IMR-90 (cell line): ENCODE measurements around the gene E2F4. TPM values are rescaled to one million over a fixed set of nuclear protein-coding genes. Genes with fewer than 3 reads are reported as not detected.

Source experiments
- ATAC-seq: fragments of 200-7000 bp; cut with Tn5 transposase; 2 replicates; pipeline ENCODE4 v1.9.1; 2020; ENCODE audit warnings: low read depth, mild to moderate bottlenecking, moderate library complexity
- BruUV-seq: library from RNA; stranded (reverse); fragments of 400-500 nt; replicated peaks from 2 replicates; lab custom pipeline; 2021; lab: Mats Ljungman, UMichigan
- CTCF ChIA-PET: fragments of 300-600 bp; formaldehyde crosslinking; extraction: SDS; loops from one replicate; lab custom pipeline; 2021; ENCODE audit warnings: antibody characterized with exemption; lab: Yijun Ruan, JAX
- POLR2A ChIA-PET: fragments of 300-600 bp; sonication (Branson Sonifier 250); formaldehyde crosslinking; loops from one replicate; lab custom pipeline; 2022; ENCODE audit warnings: antibody characterized with exemption; ENCODE audit not compliant: unreplicated experiment; lab: Charles Lee
- DNase-seq: peaks from one replicate; pipeline ENCODE4 v3.0.0; 2013
- H2AFZ ChIP-seq: replicated peaks from 2 replicates; pipeline ENCODE3; 2013; ENCODE audit warnings: low read length, mild to moderate bottlenecking; ENCODE audit not compliant: poor library complexity
- H2AK5ac ChIP-seq: 2 replicates; pipeline ENCODE4 v1.6.1; 2013; ENCODE audit warnings: low read depth, low read length, inconsistent platforms
- H2AK9ac ChIP-seq: replicated peaks from 2 replicates; pipeline ENCODE3; 2013; ENCODE audit warnings: mild to moderate bottlenecking, low read depth, low read length, moderate library complexity; ENCODE audit not compliant: poor library complexity
- H2BK120ac ChIP-seq: 2 replicates; pipeline ENCODE4 v1.6.1; 2013; ENCODE audit warnings: low read depth, low read length, inconsistent platforms
- H2BK15ac ChIP-seq: 3 replicates; pipeline ENCODE4 v1.6.1; 2013; ENCODE audit warnings: low read depth, low read length, inconsistent platforms
- H2BK20ac ChIP-seq: 2 replicates; pipeline ENCODE4 v1.6.1; 2013; ENCODE audit warnings: low read depth, mild to moderate bottlenecking, inconsistent platforms, low read length, moderate library complexity
- H2BK5ac ChIP-seq: 2 replicates; pipeline ENCODE4 v1.6.1; 2013; ENCODE audit warnings: mild to moderate bottlenecking, low read depth, low read length, inconsistent platforms; ENCODE audit not compliant: poor library complexity, severe bottlenecking
- H3K14ac ChIP-seq: replicated peaks from 2 replicates; pipeline ENCODE4 v1.6.1; 2013; ENCODE audit warnings: low read depth, low read length, inconsistent platforms
- H3K18ac ChIP-seq: 2 replicates; pipeline ENCODE4 v1.6.1; 2013; ENCODE audit warnings: low read depth, low read length, control low read depth
- H3K23ac ChIP-seq: 2 replicates; pipeline ENCODE4 v1.6.1; 2013; ENCODE audit warnings: low read depth, low read length, inconsistent platforms
- H3K27ac ChIP-seq: 2 replicates; pipeline ENCODE4 v1.5.1; 2013; ENCODE audit warnings: mild to moderate bottlenecking, control low read depth, low read length; ENCODE audit not compliant: insufficient read depth
- H3K27me3 ChIP-seq: 2 replicates; pipeline ENCODE4 v1.6.1; 2013; ENCODE audit warnings: low read length; ENCODE audit not compliant: control insufficient read depth, insufficient read depth
- H3K36me3 ChIP-seq: 2 replicates; pipeline ENCODE4 v1.6.1; 2013; ENCODE audit warnings: low read length, mixed read lengths; ENCODE audit not compliant: control insufficient read depth, insufficient read depth
- H3K4ac ChIP-seq: 2 replicates; pipeline ENCODE4 v1.6.1; 2013; ENCODE audit warnings: low read depth, low read length, inconsistent platforms
- H3K4me1 ChIP-seq: 2 replicates; pipeline ENCODE4 v1.6.1; 2013; ENCODE audit warnings: low read length, mixed read lengths; ENCODE audit not compliant: control insufficient read depth, insufficient read depth
- H3K4me2 ChIP-seq: 2 replicates; pipeline ENCODE4 v1.6.1; 2013; ENCODE audit warnings: low read depth, mild to moderate bottlenecking, control low read depth, low read length, moderate library complexity
- H3K4me3 ChIP-seq: 2 replicates; pipeline ENCODE4 v1.5.1; 2013; ENCODE audit warnings: low read depth, mild to moderate bottlenecking, control low read depth, low read length, moderate library complexity; ENCODE audit not compliant: insufficient read depth
- H3K56ac ChIP-seq: 2 replicates; pipeline ENCODE4 v1.6.1; 2013; ENCODE audit warnings: low read length, inconsistent platforms; ENCODE audit not compliant: insufficient read depth; ENCODE audit errors: extremely low read depth
- H3K79me1 ChIP-seq, 2 experiments: 2 replicates each; pipeline ENCODE4 v1.6.1; 2013; ENCODE audit warnings: low read length in 2 of 2, inconsistent platforms in 1 of 2, low read depth in 1 of 2
- H3K9ac ChIP-seq: 2 replicates; pipeline ENCODE4 v1.6.1; 2013; ENCODE audit warnings: low read depth, low read length, control low read depth
- H3K9me1 ChIP-seq: 2 replicates; pipeline ENCODE4 v1.6.1; 2013; ENCODE audit warnings: low read length, inconsistent platforms; ENCODE audit not compliant: insufficient read depth
- H3K9me3 ChIP-seq: 2 replicates; pipeline ENCODE4 v1.6.1; 2013; ENCODE audit warnings: low read length; ENCODE audit not compliant: control insufficient read depth, insufficient read depth
- H4K20me1 ChIP-seq: 2 replicates; pipeline ENCODE4 v1.6.1; 2013; ENCODE audit warnings: low read length, inconsistent platforms; ENCODE audit not compliant: insufficient read depth
- H4K5ac ChIP-seq: 2 replicates; pipeline ENCODE4 v1.6.1; 2013; ENCODE audit warnings: mild to moderate bottlenecking, low read depth, low read length, control low read depth
- H4K8ac ChIP-seq, 2 experiments: 2 replicates each; pipeline ENCODE4 v1.6.1; 2013; ENCODE audit warnings: low read depth in 2 of 2, low read length in 2 of 2, control low read depth in 1 of 2, inconsistent platforms in 1 of 2
- H4K91ac ChIP-seq: 2 replicates; pipeline ENCODE4 v1.6.1; 2013; ENCODE audit warnings: low read depth, low read length, inconsistent platforms; ENCODE audit not compliant: insufficient read depth
- BHLHE40 ChIP-seq: fragments of 150-350 bp; IDR thresholded peaks from 2 replicates; pipeline ENCODE4 v1.6.1; 2016; ENCODE audit warnings: mild to moderate bottlenecking, low read depth, low read length
- CEBPB ChIP-seq: IDR thresholded peaks from 2 replicates; pipeline ENCODE4 v1.6.1; 2012; ENCODE audit warnings: low read depth, low read length, improper control_type of control experiment
- CHD1 ChIP-seq: IDR thresholded peaks from 2 replicates; pipeline ENCODE4 v1.6.1; 2012; ENCODE audit warnings: low read depth, low read length, improper control_type of control experiment
- CTCF ChIP-seq: conservative IDR thresholded peaks from 2 replicates; pipeline ENCODE4 v1.5.1; 2012; ENCODE audit warnings: mild to moderate bottlenecking, low read depth, low read length, improper control_type of control experiment
- ELK1 ChIP-seq: fragments of 150-350 bp; IDR thresholded peaks from 2 replicates; pipeline ENCODE4 v1.6.1; 2016; ENCODE audit warnings: low read depth, mild to moderate bottlenecking, low read length, moderate library complexity, borderline replicate concordance
- FOS ChIP-seq: fragments of 150-350 bp; IDR thresholded peaks from 2 replicates; pipeline ENCODE4 v1.6.1; 2016; ENCODE audit warnings: low read depth, low read length
- MAFK ChIP-seq: IDR thresholded peaks from 2 replicates; pipeline ENCODE4 v1.6.1; 2012; ENCODE audit warnings: low read depth, low read length, improper control_type of control experiment
- MAZ ChIP-seq: IDR thresholded peaks from 2 replicates; pipeline ENCODE4 v1.6.1; 2012; ENCODE audit warnings: low read depth, mild to moderate bottlenecking, low read length, improper control_type of control experiment, moderate library complexity, borderline replicate concordance
- MXI1 ChIP-seq: IDR thresholded peaks from 2 replicates; pipeline ENCODE4 v1.6.1; 2012; ENCODE audit warnings: low read depth, mild to moderate bottlenecking, low read length, moderate library complexity, borderline replicate concordance
- NFE2L2 ChIP-seq: fragments of 150-350 bp; IDR thresholded peaks from 2 replicates; pipeline ENCODE4 v1.6.1; 2016; ENCODE audit warnings: low read depth, mild to moderate bottlenecking, low read length
- POLR2A ChIP-seq: IDR thresholded peaks from 2 replicates; pipeline ENCODE4 v1.6.1; 2012; ENCODE audit warnings: mild to moderate bottlenecking, low read depth, low read length
- RAD21 ChIP-seq: IDR thresholded peaks from 2 replicates; pipeline ENCODE4 v1.6.1; 2012; ENCODE audit warnings: low read length, improper control_type of control experiment
- RCOR1 ChIP-seq: IDR thresholded peaks from 2 replicates; pipeline ENCODE4 v1.6.1; 2012; ENCODE audit warnings: mild to moderate bottlenecking, low read length, improper control_type of control experiment; ENCODE audit not compliant: insufficient replicate concordance
- RFX5 ChIP-seq: IDR thresholded peaks from 2 replicates; pipeline ENCODE4 v1.8.0; 2012; ENCODE audit warnings: low read depth, mild to moderate bottlenecking, low read length, moderate library complexity
- SMC3 ChIP-seq: fragments of 150-350 bp; IDR thresholded peaks from 2 replicates; pipeline ENCODE4 v1.6.1; 2016; ENCODE audit warnings: low read depth, mild to moderate bottlenecking, antibody characterized with exemption, low read length, moderate library complexity
- USF2 ChIP-seq: fragments of 150-350 bp; IDR thresholded peaks from 2 replicates; pipeline ENCODE4 v1.6.1; 2017; ENCODE audit warnings: mild to moderate bottlenecking, antibody characterized with exemption, low read length, low read depth
- WGBS, 2 experiments: methylation state at CpG; one replicate each; pipeline versions ENCODE4 v1.1.5 to v1.1.7; 2013; ENCODE audit warnings: missing lambda C conversion rate in 2 of 2; ENCODE audit not compliant: insufficient read length in 1 of 2; ENCODE audit errors: extremely low coverage in 2 of 2; 5-methylcytosine and 5-hydroxymethylcytosine counted together
- dilution Hi-C: fragments of 300-500 bp; cut with HindIII; formaldehyde crosslinking; loops from one replicate; pipeline ENCODE4 v1.14.3; 2018; ENCODE audit warnings: low sequenced_read_pairs; ENCODE audit not compliant: unreplicated experiment
- in situ Hi-C: fragments of 300-500 bp; cut with MboI; formaldehyde crosslinking; loops from 3 replicates; pipeline ENCODE4 v1.14.3; 2019; ENCODE audit warnings: low sequenced_read_pairs, inconsistent platforms, mixed read lengths
- intact Hi-C: fragments of 100-400 bp; cut with micrococcal nuclease; formaldehyde crosslinking; loops from 2 replicates; pipeline ENCODE4 v1.10.0; 2022
- polyA plus RNA-seq, 3 experiments: library from polyadenylated mRNA; depleted of rRNA; stranded (reverse); fragments of >200 nt; gene quantifications; 2 replicates each; pipeline ENCODE4 v1.2.3, GENCODE V29; 2012; ENCODE audit warnings: low replicate concordance in 1 of 3
- total RNA-seq: library from RNA; depleted of rRNA; stranded (reverse); fragments of >200 nt; gene quantifications from 2 replicates; pipeline ENCODE4 v1.2.3, GENCODE V29; 2012

E2F4 gene
- total and polyA plus RNA-seq, 2 of the 4 experiments (the other 2 are of a cell fraction): 63.4 to 103 TPM

- WGBS, 2 experiments: 66% methylated on average over 5 of the region's 5 CpGs; no CpG with 5 or more reads in 1 of the 2 experiments
- H2AK9ac ChIP-seq: no peak overlapping the region
- H2BK20ac ChIP-seq: no peak overlapping the region
- no peak overlapping the region for H2AFZ ChIP-seq
- H2BK5ac ChIP-seq: no peak overlapping the region
- no peak overlapping the region for H3K4me2 ChIP-seq
- BruUV-seq: no TSS peak
- no peaks in the 10 kb centered on the region for H4K20me1 ChIP-seq
- no peaks in the 10 kb centered on the region for H3K9me3 ChIP-seq
- H3K23ac ChIP-seq: no peak overlapping the region
- dilution Hi-C loops (no loop called here), intact Hi-C loops (no loop called here), in situ Hi-C loops (no loop called here)
- H3K4me3 ChIP-seq: no peak overlapping the region
- POLR2A ChIA-PET: no interaction called here
- no peak overlapping the region for H3K14ac ChIP-seq
- H3K56ac ChIP-seq: no peak overlapping the region
- TF ChIP-seq CEBPB (no peak), RFX5 (no peak), RAD21 (no peak), USF2 (no peak), MXI1 (no peak), RCOR1 (no peak), CHD1 (no peak), CTCF (no peak), POLR2A (no peak), BHLHE40 (no peak), MAFK (no peak), SMC3 (no peak), FOS (no peak), MAZ (no peak), NFE2L2 (no peak), ELK1 (no peak)
- no peak overlapping the region for H2BK15ac ChIP-seq
- no peak overlapping the region for H4K5ac ChIP-seq
- no peaks in the 10 kb centered on the region for H3K27me3 ChIP-seq
- no peak overlapping the region for H2AK5ac ChIP-seq
- H3K4ac ChIP-seq: no peak overlapping the region
- no peak overlapping the region for H2BK120ac ChIP-seq
- H4K91ac ChIP-seq: no peak overlapping the region
- no peak overlapping the region for H3K9ac ChIP-seq
- no peaks in the 10 kb centered on the region for H3K4me1 ChIP-seq
- H3K79me1 ChIP-seq: no peaks in the 10 kb centered on the region; a peak in 1 of 4 replicates
- H3K9me1 ChIP-seq: peaks cover 5% of the 10 kb centered on the region; the same call in 1 of the 2 replicates
- DNase-seq (no peak), ATAC-seq (no peak)
- H4K8ac ChIP-seq: no peak overlapping the region; a peak in 1 of 4 replicates
- no peak overlapping the region for H3K18ac ChIP-seq
- CTCF ChIA-PET: no interaction called here
- H3K36me3 ChIP-seq: peaks cover 4% of the 10 kb centered on the region; the same call in 1 of the 2 replicates
- H3K27ac ChIP-seq: no peak overlapping the region
These were observed 23.8 kb downstream of the E2F4 start for GRCh38 chr16:67215706-67216105.
